HCT116 (cell line): ENCODE measurements around the gene TAS1R1. TPM values are rescaled to one million over a fixed set of nuclear protein-coding genes. Genes with fewer than 3 reads are reported as not detected.

Source experiments
- ATAC-seq: fragments of 200-7000 bp; cut with Tn5 transposase; 2 replicates; pipeline ENCODE4 v1.9.1; 2020; ENCODE audit warnings: mild to moderate bottlenecking, moderate library complexity
- BruUV-seq: library from RNA; stranded (reverse); fragments of 400-500 nt; replicated peaks from 2 replicates; lab custom pipeline; 2021; lab: Mats Ljungman, UMichigan
- CTCF ChIA-PET: fragments of 300-600 bp; sonication (Branson Sonifier 250); formaldehyde crosslinking; loops from one replicate; lab custom pipeline; 2021; ENCODE audit warnings: antibody characterized with exemption; lab: Charles Lee
- POLR2A ChIA-PET: fragments of 300-600, 350-600 bp; sonication (Branson Sonifier 250); formaldehyde crosslinking; loops from one replicate; lab custom pipeline; 2021; ENCODE audit warnings: antibody characterized with exemption; lab: Charles Lee
- RAD21 ChIA-PET, 2 experiments: fragments of 300-600 bp; sonication (Branson Sonifier 250); formaldehyde crosslinking; loops; one replicate each; lab custom pipeline; 2023; ENCODE audit warnings: low total read pairs in 2 of 2; ENCODE audit not compliant: uncharacterized antibody in 2 of 2, unreplicated experiment in 2 of 2, low non-redundant PET in 1 of 2; lab: Charles Lee
- DNase-seq: peaks from one replicate; pipeline ENCODE4 v3.0.0-alpha.2; 2010; ENCODE audit warnings: low read depth, low spot score
- H2AFZ ChIP-seq: fragments of 200-600 bp; shearing (Covaris generic), sonication (generic); 2 replicates; pipeline ENCODE4 v1.6.1; 2017; ENCODE audit warnings: low read depth, mixed run types, mixed read lengths, antibody characterized with exemption, low read length; ENCODE audit not compliant: poor library complexity, severe bottlenecking
- H3K27ac ChIP-seq: 2 replicates; pipeline ENCODE4 v1.5.1; 2012; ENCODE audit warnings: low read depth, low read length
- H3K27me3 ChIP-seq: fragments of 200-600 bp; sonication (generic); 2 replicates; pipeline ENCODE4 v1.6.1; 2016; ENCODE audit warnings: mixed run types, low read length, mixed read lengths; ENCODE audit not compliant: insufficient read depth
- H3K36me3 ChIP-seq, 2 experiments: fragments of 200-500 bp in 1 of 2; fragments of 200-600 bp in 1 of 2; sonication (Bioruptor generic) in 1 of 2; sonication (generic) in 1 of 2; 2 replicates each; pipeline versions ENCODE4 v1.5.1 to v1.6.1; 2014 to 2016; ENCODE audit warnings: low read length in 2 of 2, inconsistent platforms in 1 of 2, mixed read lengths in 1 of 2, mixed run types in 1 of 2; ENCODE audit not compliant: insufficient read depth in 2 of 2, control insufficient read depth in 1 of 2
- H3K4me1 ChIP-seq, 2 experiments: fragments of 200-600 bp in 1 of 2; sonication (generic) in 1 of 2; 2 replicates each; pipeline versions ENCODE4 v1.5.1 to v1.6.1; 2012 to 2017; ENCODE audit warnings: low read length in 2 of 2, inconsistent platforms in 1 of 2, mild to moderate bottlenecking in 1 of 2, mixed read lengths in 1 of 2, mixed run types in 1 of 2, moderate library complexity in 1 of 2; ENCODE audit not compliant: insufficient read depth in 2 of 2, control insufficient read depth in 1 of 2
- H3K4me2 ChIP-seq: fragments of 200-600 bp; sonication (generic); 2 replicates; pipeline ENCODE4 v1.6.1; 2017; ENCODE audit warnings: mixed run types, low read length, mixed read lengths
- H3K4me3 ChIP-seq, 2 experiments: fragments of 200-600 bp in 1 of 2; sonication (generic) in 1 of 2; replicated peaks in 1 of 2; 2 replicates each; pipeline ENCODE4 v1.5.1; 2011 to 2016; ENCODE audit warnings: low read length in 2 of 2, control low read depth in 1 of 2, low read depth in 1 of 2, mild to moderate bottlenecking in 1 of 2, mixed read lengths in 1 of 2, mixed run types in 1 of 2
- H3K79me2 ChIP-seq: fragments of 200-600 bp; sonication (generic); 2 replicates; pipeline ENCODE4 v1.6.1; 2017; ENCODE audit warnings: mild to moderate bottlenecking, mixed run types, low read length, moderate library complexity, mixed read lengths; ENCODE audit not compliant: insufficient read depth
- H3K9ac ChIP-seq: fragments of 200-600 bp; sonication (generic); 2 replicates; pipeline ENCODE4 v1.6.1; 2016; ENCODE audit warnings: low read length, mixed read lengths
- H3K9me2 ChIP-seq: fragments of 200-600 bp; sonication (generic), shearing (Covaris generic); 2 replicates; pipeline ENCODE4 v1.6.1; 2017; ENCODE audit warnings: mixed run types, mild to moderate bottlenecking, moderate library complexity; ENCODE audit not compliant: insufficient read depth
- H3K9me3 ChIP-seq, 2 experiments: fragments of 200-500 bp in 1 of 2; fragments of 200-600 bp in 1 of 2; sonication (Bioruptor generic) in 1 of 2; sonication (generic) in 1 of 2; 2 replicates each; pipeline ENCODE4 v1.6.1; 2014 to 2017; ENCODE audit warnings: low read length in 2 of 2, mixed read lengths in 2 of 2, inconsistent platforms in 1 of 2, low read depth in 1 of 2, mild to moderate bottlenecking in 1 of 2, mixed run types in 1 of 2, moderate library complexity in 1 of 2; ENCODE audit not compliant: control insufficient read depth in 1 of 2, insufficient read depth in 1 of 2
- H4K20me1 ChIP-seq: fragments of 200-600 bp; sonication (generic), shearing (Covaris generic); 2 replicates; pipeline ENCODE4 v1.6.1; 2017; ENCODE audit warnings: mixed run types, mild to moderate bottlenecking, moderate library complexity; ENCODE audit not compliant: insufficient read depth
- ATF3 ChIP-seq: IDR thresholded peaks from 2 replicates; pipeline ENCODE4 v1.6.1; 2012
- CEBPB ChIP-seq: IDR thresholded peaks from 2 replicates; pipeline ENCODE4 v1.6.1; 2012; ENCODE audit warnings: low read depth
- CTCF ChIP-seq, 3 experiments: fragments of 200-600 bp in 1 of 3; sonication (generic) in 1 of 3; IDR thresholded peaks in 2 of 3; conservative IDR thresholded peaks in 1 of 3; 2 replicates each; pipeline ENCODE4 v1.5.1; 2012 to 2017; ENCODE audit warnings: low read depth in 2 of 3, low read length in 2 of 3, antibody characterized with exemption in 1 of 3, borderline replicate concordance in 1 of 3, control low read depth in 1 of 3, mild to moderate bottlenecking in 1 of 3, mixed read lengths in 1 of 3, mixed run types in 1 of 3, moderate library complexity in 1 of 3; ENCODE audit not compliant: insufficient read depth in 1 of 3
- EGR1 ChIP-seq: IDR thresholded peaks from 2 replicates; pipeline ENCODE4 v1.6.1; 2012; ENCODE audit warnings: low read depth
- ELF1 ChIP-seq: IDR thresholded peaks from 2 replicates; pipeline ENCODE4 v1.6.1; 2012; ENCODE audit warnings: low read depth, borderline replicate concordance
- EZH2 ChIP-seq: fragments of 200-600 bp; sonication (generic); IDR thresholded peaks from 2 replicates; pipeline ENCODE4 v1.6.1; 2017; ENCODE audit warnings: antibody characterized with exemption, mixed run types
- FOSL1 ChIP-seq: IDR thresholded peaks from 2 replicates; pipeline ENCODE4 v1.6.1; 2012; ENCODE audit warnings: low read depth
- JUND ChIP-seq: IDR thresholded peaks from 2 replicates; pipeline ENCODE4 v1.6.1; 2012
- POLR2A ChIP-seq: IDR thresholded peaks from 2 replicates; pipeline ENCODE4 v1.7.0; 2011; ENCODE audit warnings: borderline replicate concordance; ENCODE audit not compliant: insufficient read depth, insufficient read length; ENCODE audit errors: extremely low read depth
- POLR2AphosphoS5 ChIP-seq: IDR thresholded peaks from 2 replicates; pipeline ENCODE4 v1.6.1; 2011; ENCODE audit warnings: mild to moderate bottlenecking, low read depth, low read length, moderate library complexity
- RAD21 ChIP-seq: IDR thresholded peaks from 2 replicates; pipeline ENCODE4 v1.6.1; 2012; ENCODE audit warnings: low read depth, mild to moderate bottlenecking
- SP1 ChIP-seq: IDR thresholded peaks from 2 replicates; pipeline ENCODE4 v1.6.1; 2012; ENCODE audit warnings: low read depth
- SRF ChIP-seq: IDR thresholded peaks from 2 replicates; pipeline ENCODE4 v1.6.1; 2012; ENCODE audit warnings: low read depth
- TCF7L2 ChIP-seq: IDR thresholded peaks from 2 replicates; pipeline ENCODE4 v1.7.0; 2011; ENCODE audit warnings: borderline replicate concordance, inconsistent platforms; ENCODE audit not compliant: insufficient read depth, insufficient read length; ENCODE audit errors: extremely low read depth
- YY1 ChIP-seq: IDR thresholded peaks from 2 replicates; pipeline ENCODE4 v1.6.1; 2011; ENCODE audit warnings: low read length, low read depth, moderate library complexity, mild to moderate bottlenecking; ENCODE audit not compliant: insufficient replicate concordance; ENCODE audit errors: extremely low read depth
- ZBTB33 ChIP-seq: IDR thresholded peaks from 2 replicates; pipeline ENCODE4 v1.6.1; 2011; ENCODE audit warnings: mild to moderate bottlenecking, low read length, moderate library complexity; ENCODE audit not compliant: insufficient replicate concordance; ENCODE audit errors: extremely low read depth
- ZFX ChIP-seq: fragments of 450-650 bp; IDR thresholded peaks from 2 replicates; pipeline ENCODE4 v1.6.1; 2017
- ZNF274 ChIP-seq: fragments of 200-500 bp; sonication (Bioruptor generic); IDR thresholded peaks from 2 replicates; pipeline ENCODE4 v1.6.1; 2014; ENCODE audit warnings: mild to moderate bottlenecking, low read depth, low read length, inconsistent platforms
- intact Hi-C: fragments of 100-400 bp; cut with micrococcal nuclease; formaldehyde crosslinking; loops from 2 replicates; pipeline ENCODE4 v1.10.0; 2022
- total RNA-seq: library from RNA; stranded (reverse); gene quantifications from one replicate; pipeline ENCODE4 v1.2.1, GENCODE V29; 2021; ENCODE audit not compliant: unreplicated experiment
- TF ChIP-seq, protein P1 (sequence below): IDR thresholded peaks from 2 replicates; pipeline ENCODE4 v1.6.1; 2012
- TF ChIP-seq, protein P2 (sequence below): IDR thresholded peaks from 2 replicates; pipeline ENCODE4 v1.6.1; 2012; ENCODE audit warnings: low read depth

TAS1R1 gene
- total RNA-seq, 1 experiment from 2014 or later: not detected

DNA sequence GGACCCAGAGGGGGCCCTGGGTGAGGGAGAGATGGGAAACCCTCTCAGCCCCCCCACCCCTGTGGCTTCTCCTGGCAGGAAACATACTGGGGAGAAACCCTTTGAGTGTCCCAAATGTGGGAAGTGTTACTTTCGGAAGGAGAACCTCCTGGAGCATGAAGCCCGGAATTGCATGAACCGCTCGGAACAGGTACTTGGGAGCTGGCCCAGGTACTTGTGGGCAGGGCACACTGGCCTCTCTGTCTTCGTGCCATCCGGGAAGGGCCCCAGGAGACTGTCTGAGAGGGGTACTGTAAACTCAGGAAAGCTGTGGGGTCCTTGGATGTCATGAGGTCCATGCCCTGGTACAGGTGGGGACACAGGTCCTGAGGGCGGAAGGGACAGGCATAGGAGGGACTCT is 30.7 kb downstream of the TAS1R1 start:
- Histone ChIP-seq H3K4me3 (no peak overlapping the region), H3K79me2 (peaks cover 20% of the 10 kb centered on the region), H3K9me2 (no peaks in the 10 kb centered on the region), H3K9me3 (no peaks in the 10 kb centered on the region), H4K20me1 (no peaks in the 10 kb centered on the region), H3K27ac (no peak overlapping the region), H2AFZ (no peak overlapping the region), H3K4me2 (no peak overlapping the region), H3K27me3 (no peaks in the 10 kb centered on the region), H3K4me1 (peaks cover 5 to 12% of the 10 kb centered on the region in 2 experiments), H3K9ac (no peak overlapping the region), H3K36me3 (peaks cover 7 to 11% of the 10 kb centered on the region in 2 experiments; a peak in 3 of 4 replicates)
- ChIA-PET CTCF (no interaction called here), POLR2A (no interaction called here), RAD21 (no interaction called here)
- TF ChIP-seq EGR1 (no peak), ATF3 (no peak), CEBPB (no peak), RAD21 (no peak), POLR2AphosphoS5 (no peak), ZNF274 (no peak), EZH2 (no peak), POLR2A (no peak), ELF1 (no peak), FOSL1 (no peak), SRF (no peak), ZFX (no peak), ZBTB33 (no peak), SP1 (no peak), JUND (no peak), YY1 (no peak), TCF7L2 (no peak), CTCF (IDR thresholded peaks at IDR 0.05 in 2 of 3, conservative IDR thresholded peaks at IDR 0.05 in 1 of 3; ENCODE audit: borderline replicate concordance in 1 of 3, insufficient read depth in 1 of 3, low read depth in 2 of 3, low read length in 2 of 3) (no peak)
- TF ChIP-seq, protein P1, sequence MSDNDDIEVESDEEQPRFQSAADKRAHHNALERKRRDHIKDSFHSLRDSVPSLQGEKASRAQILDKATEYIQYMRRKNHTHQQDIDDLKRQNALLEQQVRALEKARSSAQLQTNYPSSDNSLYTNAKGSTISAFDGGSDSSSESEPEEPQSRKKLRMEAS: no peak
- TF ChIP-seq, protein P2, sequence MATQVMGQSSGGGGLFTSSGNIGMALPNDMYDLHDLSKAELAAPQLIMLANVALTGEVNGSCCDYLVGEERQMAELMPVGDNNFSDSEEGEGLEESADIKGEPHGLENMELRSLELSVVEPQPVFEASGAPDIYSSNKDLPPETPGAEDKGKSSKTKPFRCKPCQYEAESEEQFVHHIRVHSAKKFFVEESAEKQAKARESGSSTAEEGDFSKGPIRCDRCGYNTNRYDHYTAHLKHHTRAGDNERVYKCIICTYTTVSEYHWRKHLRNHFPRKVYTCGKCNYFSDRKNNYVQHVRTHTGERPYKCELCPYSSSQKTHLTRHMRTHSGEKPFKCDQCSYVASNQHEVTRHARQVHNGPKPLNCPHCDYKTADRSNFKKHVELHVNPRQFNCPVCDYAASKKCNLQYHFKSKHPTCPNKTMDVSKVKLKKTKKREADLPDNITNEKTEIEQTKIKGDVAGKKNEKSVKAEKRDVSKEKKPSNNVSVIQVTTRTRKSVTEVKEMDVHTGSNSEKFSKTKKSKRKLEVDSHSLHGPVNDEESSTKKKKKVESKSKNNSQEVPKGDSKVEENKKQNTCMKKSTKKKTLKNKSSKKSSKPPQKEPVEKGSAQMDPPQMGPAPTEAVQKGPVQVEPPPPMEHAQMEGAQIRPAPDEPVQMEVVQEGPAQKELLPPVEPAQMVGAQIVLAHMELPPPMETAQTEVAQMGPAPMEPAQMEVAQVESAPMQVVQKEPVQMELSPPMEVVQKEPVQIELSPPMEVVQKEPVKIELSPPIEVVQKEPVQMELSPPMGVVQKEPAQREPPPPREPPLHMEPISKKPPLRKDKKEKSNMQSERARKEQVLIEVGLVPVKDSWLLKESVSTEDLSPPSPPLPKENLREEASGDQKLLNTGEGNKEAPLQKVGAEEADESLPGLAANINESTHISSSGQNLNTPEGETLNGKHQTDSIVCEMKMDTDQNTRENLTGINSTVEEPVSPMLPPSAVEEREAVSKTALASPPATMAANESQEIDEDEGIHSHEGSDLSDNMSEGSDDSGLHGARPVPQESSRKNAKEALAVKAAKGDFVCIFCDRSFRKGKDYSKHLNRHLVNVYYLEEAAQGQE: no peak
- BruUV-seq: no TSS peak
- no peak for ATAC-seq
- no peak for DNase-seq
- intact Hi-C loops: no loop called here
